Iris pigment epithelial cell (primary cell): Measurements from ENCODE around the gene PKN2.

Experiments
- DNase-seq: peaks from one replicate; pipeline ENCODE4 v3.0.0-alpha.2; 2011; ENCODE audit warnings: low read depth

The PKN2 gene

GRCh38 chr1:88683541-88684481 is at the start of gene PKN2:
PKN2 (plus strand) TSS chr1:88684273; CDS start chr1:88684581, 308 bp downstream.
- peak; percentile 99 for DNase-seq

- DNase-seq, result no peak
Observed at GRCh38 chr1:88634538-88634937, 49.5 kb upstream of the PKN2 start.

- DNase-seq, result no peak
Observed at GRCh38 chr1:88640060-88640459, 44.0 kb upstream of the PKN2 start.

- DNase-seq, result no peak
Observed at GRCh38 chr1:88645886-88646285, 38.2 kb upstream of the PKN2 start.

- DNase-seq, result no peak
Observed at GRCh38 chr1:88646476-88647248, 37.4 kb upstream of the PKN2 start.

- DNase-seq, result peak; percentile 12
Observed at GRCh38 chr1:88647249-88647645, 36.8 kb upstream of the PKN2 start.

GRCh38 chr1:88647749-88648415 is 36.2 kb upstream of the PKN2 start:
- no peak for DNase-seq

- no peak for DNase-seq
Observed at GRCh38 chr1:88648706-88649105, 35.4 kb upstream of the PKN2 start.

- DNase-seq, result no peak
Observed at GRCh38 chr1:88649932-88650331, 34.1 kb upstream of the PKN2 start.

- DNase-seq, result peak; percentile 60
Observed at GRCh38 chr1:88650676-88651418, 33.2 kb upstream of the PKN2 start.

- DNase-seq, result no peak
Observed at GRCh38 chr1:88655140-88655539, 28.9 kb upstream of the PKN2 start.

GRCh38 chr1:88655685-88656299 is 28.3 kb upstream of the PKN2 start:
- peak; percentile 32 for DNase-seq

- DNase-seq, result no peak
Observed at GRCh38 chr1:88658419-88658818, 25.7 kb upstream of the PKN2 start.

GRCh38 chr1:88659552-88659951 is 24.5 kb upstream of the PKN2 start:
- no peak for DNase-seq

- DNase-seq, result no peak
Observed at GRCh38 chr1:88661188-88661587, 22.9 kb upstream of the PKN2 start.

- DNase-seq, result no peak
Observed at GRCh38 chr1:88661951-88662699, 21.9 kb upstream of the PKN2 start.

- DNase-seq, result no peak
Observed at GRCh38 chr1:88662723-88663122, 21.4 kb upstream of the PKN2 start.

GRCh38 chr1:88668405-88668804 is 15.7 kb upstream of the PKN2 start:
- no peak for DNase-seq

- DNase-seq, result no peak
Observed at GRCh38 chr1:88670462-88670861, 13.6 kb upstream of the PKN2 start.

GRCh38 chr1:88673446-88673845 is 10.6 kb upstream of the PKN2 start:
- DNase-seq, result peak; percentile 42

- no peak for DNase-seq
Observed at GRCh38 chr1:88678405-88678804, 5.7 kb upstream of the PKN2 start.
